NCI-H748 (cell line): ENCODE results near the gene COL6A2.
"Not testable (repeated sequence)": the region's sequence is repeated elsewhere in the genome, so short reads cannot be mapped to it uniquely, and the experiment has no call there.

Experiments
- DNase-seq: peaks from one replicate; lab custom pipeline; 2025; ENCODE audit not compliant: unreplicated experiment; lab: John Stamatoyannopoulos, UW

COL6A2 gene

GRCh38 chr21:46078322-46078977 is 19.5 kb upstream of the COL6A2 start:
- no peak for DNase-seq

- no peak for DNase-seq
Observed at GRCh38 chr21:46078978-46079351, 18.9 kb upstream of the COL6A2 start.

GRCh38 chr21:46079352-46080170 is 18.4 kb upstream of the COL6A2 start:
- DNase-seq = no peak

- no peak for DNase-seq
Observed at GRCh38 chr21:46080171-46081021, 17.5 kb upstream of the COL6A2 start.

GRCh38 chr21:46081022-46081861 is 16.7 kb upstream of the COL6A2 start:
- no peak for DNase-seq

- DNase-seq = no peak
Observed at GRCh38 chr21:46081862-46082712, 15.8 kb upstream of the COL6A2 start.

GRCh38 chr21:46082713-46082962 is 15.3 kb upstream of the COL6A2 start:
- DNase-seq = no peak

GRCh38 chr21:46082963-46083790 is 14.7 kb upstream of the COL6A2 start:
- no peak for DNase-seq

- no peak for DNase-seq
Observed at GRCh38 chr21:46083791-46084561, 13.9 kb upstream of the COL6A2 start.

GRCh38 chr21:46084709-46085108 is 13.2 kb upstream of the COL6A2 start:
- DNase-seq = no peak

- not testable (repeated sequence) for DNase-seq
Observed at GRCh38 chr21:46085259-46085658, 12.7 kb upstream of the COL6A2 start.

GRCh38 chr21:46087641-46088040 is 10.3 kb upstream of the COL6A2 start:
- no peak for DNase-seq

GRCh38 chr21:46088189-46088588 is 9.7 kb upstream of the COL6A2 start:
- no peak for DNase-seq

GRCh38 chr21:46089285-46089684 is 8.6 kb upstream of the COL6A2 start:
- DNase-seq = no peak

GRCh38 chr21:46091118-46091517 is 6.8 kb upstream of the COL6A2 start:
- DNase-seq = no peak

GRCh38 chr21:46091631-46092025 is 6.3 kb upstream of the COL6A2 start:
- no peak for DNase-seq

- DNase-seq = no peak
Observed at GRCh38 chr21:46092026-46092764, 5.7 kb upstream of the COL6A2 start.
